HG03460 (cell line): Measurements from ENCODE around the gene BTBD10.
"Not testable (repeated sequence)": the region's sequence is repeated elsewhere in the genome, so short reads cannot be mapped to it uniquely, and the experiment has no call there.

ENCODE experiments used
- ATAC-seq: cut with Tn5 transposase; IDR thresholded peaks from one replicate; pipeline ENCODE4 v1.9.1; 2021; ENCODE audit not compliant: unreplicated experiment

The BTBD10 gene

GRCh38 chr11:13445588-13445987 is 17.4 kb downstream of the BTBD10 start:
- ATAC-seq = no peak

GRCh38 chr11:13440100-13440855 is 22.7 kb downstream of the BTBD10 start:
- ATAC-seq = no peak

GRCh38 chr11:13438291-13438690 is 24.7 kb downstream of the BTBD10 start:
- ATAC-seq = no peak

DNA sequence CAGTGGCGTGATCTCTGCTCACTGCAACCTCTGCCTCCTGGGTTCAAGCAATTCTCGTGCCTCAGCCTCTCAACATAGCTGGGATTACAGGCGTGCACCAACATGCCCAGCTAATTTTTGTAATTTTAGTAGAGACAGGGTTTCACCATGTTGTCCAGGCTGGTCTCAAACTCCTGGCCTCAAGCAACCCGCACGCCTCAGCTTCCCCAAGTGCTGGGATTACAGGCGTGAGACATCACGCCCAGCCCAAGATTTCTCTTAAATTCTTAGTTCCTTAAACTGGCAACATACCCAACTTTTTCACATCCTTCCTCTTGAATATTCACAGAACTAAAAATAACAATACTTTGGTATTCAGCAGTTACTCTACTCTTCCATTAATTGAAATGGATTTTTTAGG is 26.2 kb downstream of the BTBD10 start:
- not testable (repeated sequence) for ATAC-seq

- no peak for ATAC-seq
These were observed 28.5 kb downstream of the BTBD10 start for GRCh38 chr11:13434247-13435205.

GRCh38 chr11:13433437-13433836 is 29.6 kb downstream of the BTBD10 start:
- ATAC-seq = no peak

GRCh38 chr11:13429836-13430235 is 33.2 kb downstream of the BTBD10 start:
- no peak for ATAC-seq

DNA sequence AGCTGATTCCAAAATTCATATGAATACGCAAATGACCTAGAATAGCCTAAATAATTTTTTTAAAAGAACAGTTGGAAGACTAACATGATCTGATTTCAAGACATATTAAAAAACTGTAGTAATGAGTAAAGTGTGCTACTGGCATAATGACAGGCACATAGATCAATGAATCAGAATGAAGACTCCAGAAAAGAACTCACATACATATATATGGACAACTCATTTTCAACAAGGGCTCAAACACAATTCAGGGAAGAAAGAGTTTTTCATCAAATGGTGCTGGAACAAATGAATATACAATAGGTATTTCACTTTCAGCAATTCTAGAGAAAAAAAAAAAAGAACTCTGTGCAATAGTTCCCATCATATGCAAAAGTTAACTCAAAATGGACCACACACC is 33.7 kb downstream of the BTBD10 start:
- no peak for ATAC-seq

GRCh38 chr11:13427440-13427839 is 35.6 kb downstream of the BTBD10 start:
- no peak for ATAC-seq

GRCh38 chr11:13423372-13423771 is 39.6 kb downstream of the BTBD10 start:
- ATAC-seq = no peak

GRCh38 chr11:13421561-13421960 is 41.5 kb downstream of the BTBD10 start:
- no peak for ATAC-seq

- ATAC-seq = no peak
These were observed 47.8 kb downstream of the BTBD10 start for GRCh38 chr11:13415201-13415600.

GRCh38 chr11:13405220-13405619 is 57.8 kb downstream of the BTBD10 start:
- no peak for ATAC-seq

GRCh38 chr11:13398335-13398734 is 64.7 kb downstream of the BTBD10 start:
- ATAC-seq = not testable (repeated sequence)

DNA sequence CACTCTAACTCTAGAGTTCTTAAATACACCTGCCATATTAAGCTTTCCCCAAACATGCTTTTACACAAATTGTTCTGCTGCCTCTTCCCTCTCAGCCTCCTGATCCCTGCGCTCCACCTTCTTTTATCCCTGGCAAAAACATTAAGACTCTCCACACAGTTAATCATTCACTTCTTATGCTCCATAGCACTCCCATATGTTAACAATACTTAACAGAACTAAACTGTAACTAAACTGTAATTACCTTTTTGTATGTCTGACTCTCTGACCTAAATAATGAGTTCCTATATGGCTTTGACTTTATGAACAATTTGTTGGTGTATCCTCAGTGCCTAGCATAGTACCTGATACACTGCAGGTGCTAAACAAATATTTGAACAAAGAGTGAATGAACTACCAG is 71.8 kb downstream of the BTBD10 start:
- no peak for ATAC-seq

- no peak for ATAC-seq
These were observed 74.3 kb downstream of the BTBD10 start for GRCh38 chr11:13388741-13389140.

- ATAC-seq = no peak
These were observed 76.5 kb downstream of the BTBD10 start for GRCh38 chr11:13386567-13386966.

- no peak for ATAC-seq
These were observed 77.9 kb downstream of the BTBD10 start for GRCh38 chr11:13384908-13385640.

DNA sequence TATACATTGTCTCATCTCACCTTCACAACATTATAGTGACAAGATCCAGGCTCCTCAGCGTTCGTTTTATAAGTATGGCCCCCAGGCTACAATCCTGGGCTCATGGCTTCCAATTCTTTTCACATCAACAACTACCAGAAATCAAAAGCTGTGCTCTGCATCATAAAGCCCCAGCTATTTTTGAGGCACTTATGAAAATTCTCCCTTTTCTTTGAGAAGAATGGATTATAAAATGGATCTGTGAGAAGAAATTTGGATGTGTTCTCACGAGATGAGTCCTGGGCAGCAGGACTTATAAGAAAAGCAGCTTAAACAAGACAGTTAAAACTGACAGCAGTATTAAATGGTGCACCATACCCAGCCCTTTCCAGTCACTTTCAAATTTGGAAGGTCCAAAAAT is 80.3 kb downstream of the BTBD10 start:
- no peak for ATAC-seq

DNA sequence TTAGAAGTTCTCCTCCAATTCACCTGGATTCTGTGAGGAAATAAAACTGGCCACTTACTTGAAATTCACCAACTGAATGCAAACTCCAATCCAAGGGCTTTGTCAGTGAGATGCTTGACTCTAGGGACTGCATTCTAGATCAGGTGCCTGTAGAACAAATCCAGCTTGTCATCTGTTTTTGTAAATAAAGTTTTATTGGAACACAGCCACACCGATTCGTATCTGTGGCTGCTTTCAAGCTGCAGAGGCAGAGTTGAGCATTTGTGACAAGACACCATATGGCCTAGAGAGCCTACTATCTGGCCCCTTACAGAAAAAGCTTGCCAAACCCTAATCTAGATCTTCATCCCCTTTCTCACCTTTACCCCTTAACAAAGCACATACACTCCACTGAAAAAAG is 82.3 kb downstream of the BTBD10 start:
- ATAC-seq = no peak

GRCh38 chr11:13378316-13378715 is 84.7 kb downstream of the BTBD10 start:
- no peak for ATAC-seq
